Adrenal gland (tissue), 5 donors: ENCODE measurements around the gene BDNF.

Experiments
- POLR2A ChIP-seq, 2 donors: fragments of 450-650 bp; IDR thresholded peaks; one replicate each; pipeline ENCODE4 v1.6.1; 2017; ENCODE audit warnings: antibody characterized with exemption in 2 of 2, mild to moderate bottlenecking in 2 of 2, moderate library complexity in 1 of 2
- TF ChIP-seq, protein P1 (sequence below), 6 experiments: fragments of 450-650 bp in 4 of 6; fragments of 200-600 bp in 2 of 6; sonication (generic) in 1 of 6; IDR thresholded peaks; 1 replicate in 5 of 6; 2 replicates in 1 of 6; pipeline versions ENCODE4 v1.5.1 to v1.8.0; 2016 to 2021; ENCODE audit warnings: antibody characterized with exemption in 6 of 6, mild to moderate bottlenecking in 2 of 6, moderate library complexity in 1 of 6
- donor health status: DM: no; HTN: no; CAD: no.

- TF ChIP-seq, protein P1, sequence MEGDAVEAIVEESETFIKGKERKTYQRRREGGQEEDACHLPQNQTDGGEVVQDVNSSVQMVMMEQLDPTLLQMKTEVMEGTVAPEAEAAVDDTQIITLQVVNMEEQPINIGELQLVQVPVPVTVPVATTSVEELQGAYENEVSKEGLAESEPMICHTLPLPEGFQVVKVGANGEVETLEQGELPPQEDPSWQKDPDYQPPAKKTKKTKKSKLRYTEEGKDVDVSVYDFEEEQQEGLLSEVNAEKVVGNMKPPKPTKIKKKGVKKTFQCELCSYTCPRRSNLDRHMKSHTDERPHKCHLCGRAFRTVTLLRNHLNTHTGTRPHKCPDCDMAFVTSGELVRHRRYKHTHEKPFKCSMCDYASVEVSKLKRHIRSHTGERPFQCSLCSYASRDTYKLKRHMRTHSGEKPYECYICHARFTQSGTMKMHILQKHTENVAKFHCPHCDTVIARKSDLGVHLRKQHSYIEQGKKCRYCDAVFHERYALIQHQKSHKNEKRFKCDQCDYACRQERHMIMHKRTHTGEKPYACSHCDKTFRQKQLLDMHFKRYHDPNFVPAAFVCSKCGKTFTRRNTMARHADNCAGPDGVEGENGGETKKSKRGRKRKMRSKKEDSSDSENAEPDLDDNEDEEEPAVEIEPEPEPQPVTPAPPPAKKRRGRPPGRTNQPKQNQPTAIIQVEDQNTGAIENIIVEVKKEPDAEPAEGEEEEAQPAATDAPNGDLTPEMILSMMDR (IDR thresholded peaks at IDR 0.05) = no peak
- no peak for TF ChIP-seq POLR2A (IDR thresholded peaks at IDR 0.05)
Measured at GRCh38 chr11:27619039-27619574, 81.1 kb downstream of the BDNF start.
